ENCODE data around the gene RELN.
"Not testable (repeated sequence)": the region's sequence is repeated elsewhere in the genome, so short reads cannot be mapped to it uniquely, and the experiment has no call there.

RELN gene

GRCh38 chr7:103824251-103824650, 165.2 kb downstream of the RELN start:
- no peak for DNase-seq

- DNase-seq = no peak
Measured at GRCh38 chr7:103823084-103823483, 166.4 kb downstream of the RELN start.

GRCh38 chr7:103821092-103821491, 168.4 kb downstream of the RELN start:
- DNase-seq = no peak

- not testable (repeated sequence) for DNase-seq
Measured at GRCh38 chr7:103815972-103816371, 173.5 kb downstream of the RELN start.

DNA sequence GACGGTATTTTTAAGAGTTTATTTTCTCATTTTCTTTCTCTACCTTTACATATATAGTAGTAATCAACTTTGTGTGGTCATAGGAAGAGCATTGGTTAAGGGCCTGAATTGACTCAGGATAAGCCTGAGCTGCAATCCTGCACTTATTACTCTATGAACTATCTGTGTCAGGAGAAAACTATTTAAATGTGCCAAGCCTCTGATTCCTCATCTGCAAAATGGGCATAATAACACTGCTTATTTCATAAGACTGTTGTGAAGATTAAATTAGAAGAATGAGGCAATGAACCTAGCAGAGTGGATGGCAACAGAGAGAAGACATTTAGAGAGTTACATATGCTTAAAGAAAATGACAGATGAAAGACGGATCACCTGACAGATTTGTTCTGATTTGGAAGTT, 175.5 kb downstream of the RELN start:
- no peak for DNase-seq

- no peak for DNase-seq
Measured at GRCh38 chr7:103811997-103812396, 177.5 kb downstream of the RELN start.

DNA sequence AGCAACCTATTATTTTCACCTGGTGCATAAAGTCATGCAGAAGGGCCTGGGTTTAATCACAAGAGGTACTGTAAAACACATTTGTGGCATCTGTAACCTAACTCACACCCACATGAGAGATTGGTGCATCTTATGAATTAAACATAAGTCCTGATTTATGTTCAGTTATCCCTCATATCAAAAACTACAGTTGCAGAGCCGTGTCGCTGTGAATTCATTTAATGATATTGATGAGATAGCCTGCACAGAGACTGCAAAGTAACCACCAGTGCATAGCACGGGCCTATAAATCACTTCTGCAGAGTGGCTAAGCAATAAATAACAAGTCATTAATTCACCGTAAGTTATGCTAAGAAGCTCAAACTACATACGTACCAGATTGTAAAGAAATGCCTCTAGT, 178.2 kb downstream of the RELN start:
- no peak for DNase-seq

- DNase-seq = no peak
Measured at GRCh38 chr7:103810112-103810744, 179.2 kb downstream of the RELN start.

GRCh38 chr7:103809229-103809994, 180.0 kb downstream of the RELN start:
- DNase-seq = no peak

DNA sequence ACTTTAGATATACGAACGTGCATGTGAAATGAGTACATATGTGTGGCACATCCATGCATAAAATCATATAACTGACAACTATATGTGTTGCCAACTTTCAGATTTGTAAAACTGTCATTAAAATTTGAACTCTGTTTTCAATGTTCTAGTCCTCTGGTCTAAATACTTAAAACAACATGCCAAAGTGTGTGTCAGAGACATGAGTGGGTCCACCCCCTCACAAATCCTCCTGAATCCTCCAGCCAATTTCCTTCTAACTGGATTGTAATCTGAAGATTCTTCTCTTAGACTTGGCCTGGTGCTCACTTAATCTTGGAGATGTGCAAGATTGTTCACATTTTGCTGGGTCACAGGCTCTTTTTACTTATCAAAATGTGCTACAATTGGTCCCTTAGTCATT, 184.1 kb downstream of the RELN start:
- DNase-seq = no peak

DNA sequence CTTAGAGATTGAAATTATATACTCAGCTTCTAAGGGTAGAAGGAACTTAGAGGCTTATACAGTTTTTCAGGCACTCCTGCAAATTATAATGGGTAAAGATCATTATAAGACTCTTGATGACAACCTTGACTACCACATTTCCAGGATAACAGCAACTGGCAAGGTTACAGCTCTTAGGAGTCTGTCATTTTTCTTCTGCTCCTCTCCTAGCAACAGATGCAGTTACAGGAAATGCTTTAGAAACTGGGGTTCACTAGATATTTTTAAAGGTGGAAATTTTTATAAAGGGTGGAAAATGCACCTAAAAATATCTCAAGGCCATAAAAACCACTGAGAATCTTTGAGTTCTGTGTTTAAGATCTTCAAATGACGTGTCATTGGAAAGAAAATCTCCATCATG, 185.8 kb downstream of the RELN start:
- DNase-seq = no peak

GRCh38 chr7:103799298-103799697, 190.2 kb downstream of the RELN start:
- DNase-seq = no peak

GRCh38 chr7:103797647-103798307, 191.7 kb downstream of the RELN start:
- no peak for DNase-seq

DNA sequence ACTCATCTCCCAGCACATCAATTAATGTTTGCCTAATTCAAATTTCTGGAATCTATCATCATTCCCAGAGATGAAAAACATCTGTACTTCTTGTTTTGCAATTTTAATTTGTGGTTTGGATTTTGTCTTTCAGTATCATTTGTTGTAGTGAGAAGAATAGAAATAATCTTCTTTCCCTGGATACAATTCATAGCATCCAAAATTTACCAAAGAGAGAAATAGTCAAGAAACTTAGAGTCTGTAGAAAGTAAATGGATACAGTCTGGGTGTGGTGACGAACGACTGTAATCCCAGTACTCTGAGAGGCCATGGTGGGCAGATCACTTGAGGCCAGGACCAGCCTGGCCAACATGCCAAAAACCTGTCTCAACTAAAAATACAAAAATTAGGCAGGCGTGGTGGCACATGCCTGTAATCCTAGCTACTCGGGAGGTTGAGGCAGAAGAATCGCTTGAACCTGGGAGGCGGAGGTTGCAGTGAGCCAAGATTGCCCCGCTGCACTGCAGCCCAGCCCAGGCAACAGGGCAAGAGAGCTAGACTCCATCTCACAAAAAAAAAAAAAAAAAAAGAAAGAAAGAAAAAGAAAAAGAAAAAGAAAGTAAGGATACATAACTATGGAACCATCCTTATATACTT, 193.0 kb downstream of the RELN start:
- no peak for DNase-seq

GRCh38 chr7:103795787-103796186, 193.7 kb downstream of the RELN start:
- DNase-seq = no peak

DNA sequence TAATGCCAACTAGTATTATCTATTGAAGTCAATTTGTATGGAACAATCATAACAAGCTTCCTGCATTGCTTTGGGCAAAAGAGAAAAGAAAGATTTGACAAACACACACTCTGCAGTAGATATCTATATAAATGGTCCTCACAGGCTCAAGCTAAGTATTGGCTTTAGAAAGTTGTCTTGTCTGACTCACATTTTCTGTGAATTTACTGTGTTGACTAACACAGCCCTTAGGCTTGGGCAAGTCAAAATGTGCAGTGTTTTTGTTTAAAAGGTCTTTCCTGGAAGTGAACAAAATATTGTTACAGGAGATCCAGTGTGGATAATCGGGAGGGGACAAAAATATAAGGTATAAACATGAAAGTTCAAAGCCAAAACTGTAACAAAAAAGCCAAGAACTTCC, 194.4 kb downstream of the RELN start:
- no peak for DNase-seq

- DNase-seq = no peak
Measured at GRCh38 chr7:103794424-103794823, 195.0 kb downstream of the RELN start.

- DNase-seq = no peak
Measured at GRCh38 chr7:103793614-103794013, 195.8 kb downstream of the RELN start.

GRCh38 chr7:103791894-103792293, 197.6 kb downstream of the RELN start:
- no peak for DNase-seq

GRCh38 chr7:103787041-103787440, 202.4 kb downstream of the RELN start:
- not testable (repeated sequence) for DNase-seq

- no peak for DNase-seq
Measured at GRCh38 chr7:103784646-103785286, 204.7 kb downstream of the RELN start.

DNA sequence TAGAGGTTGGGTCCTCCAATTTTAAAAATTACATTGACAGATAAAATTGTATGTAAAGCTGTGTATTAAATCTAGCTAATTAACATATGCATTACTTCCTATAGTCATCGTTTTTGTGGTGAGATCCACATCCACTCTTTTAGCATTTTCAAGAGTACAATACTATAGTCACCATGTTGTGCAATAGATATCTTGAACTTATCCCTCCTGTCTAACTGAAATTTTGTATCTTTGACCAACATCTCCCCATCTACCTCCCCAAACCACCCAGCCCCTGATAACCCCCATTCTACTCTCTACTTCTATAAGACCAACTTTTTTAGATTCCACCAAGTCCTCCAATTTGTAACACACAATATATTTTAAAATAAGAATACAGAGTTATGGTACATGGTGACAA, 208.0 kb downstream of the RELN start:
- no peak for DNase-seq

DNA sequence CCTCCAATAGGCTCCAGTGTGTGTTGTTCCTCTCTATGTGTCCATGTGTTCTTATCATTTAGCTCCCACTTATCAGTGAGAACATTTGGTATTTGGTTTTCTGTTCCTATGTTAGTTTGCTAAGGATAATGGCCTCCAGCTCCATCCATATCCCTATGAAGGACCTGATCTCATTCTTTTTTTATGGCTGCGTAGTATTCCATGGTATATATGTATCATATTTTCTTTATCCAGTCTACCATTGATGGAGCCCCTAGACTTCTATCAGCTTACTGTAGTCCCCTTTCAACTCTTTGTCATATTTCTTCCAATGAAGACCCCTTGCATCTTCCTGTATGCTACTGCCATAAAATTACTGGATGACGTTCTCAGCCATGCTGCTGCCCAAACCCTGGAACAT, 208.9 kb downstream of the RELN start:
- not testable (repeated sequence) for DNase-seq

Data from NCI-H1105 (cell line).